ENCODE data around the gene GSX2. TPM values are rescaled to one million over a fixed set of nuclear protein-coding genes. Genes with fewer than 3 reads are reported as not detected.

GSX2 gene
- total and polyA plus RNA-seq, 2 of the 8 experiments (the other 6 are each of a cell fraction or from before 2014, with no cell fraction given) = not detected

GRCh38 chr4:54066718-54067129, 33.2 kb upstream of the GSX2 start:
- Histone ChIP-seq H3K27me3 (replicated peaks in 1 of 4; ENCODE audit: control insufficient read depth in 3 of 4, extremely low read depth in 1 of 4, insufficient read depth in 3 of 4, low read length in 3 of 4) (no peaks in the 10 kb centered on the region; a peak in 1 of 7 replicates), H3K4me2 (ENCODE audit: insufficient read depth in 1 of 2, low read depth in 2 of 2, low read length in 2 of 2) (no peak overlapping the region), H3K4me3 (ENCODE audit: extremely low read depth in 1 of 4, insufficient read depth in 2 of 4, low read depth in 3 of 4, low read length in 4 of 4) (no peak overlapping the region), H2AFZ (ENCODE audit: low read length) (no peak overlapping the region), H3K23me2 (ENCODE audit: low read depth, low read length) (peaks cover 3% of the 10 kb centered on the region), H3K9me3 (ENCODE audit: insufficient read depth in 2 of 2, low read depth in 1 of 2, low read length in 1 of 2) (no peaks in the 10 kb centered on the region), H3K4ac (replicated peaks; ENCODE audit: insufficient read length, low read depth, low read length) (no peak overlapping the region), H2BK5ac (ENCODE audit: low read depth, low read length) (no peak overlapping the region), H3K27ac (ENCODE audit: low read depth, low read length) (no peak overlapping the region), H3K79me1 (ENCODE audit: low read depth, low read length) (no peaks in the 10 kb centered on the region; the same call in 1 of the 2 replicates), H3K14ac (ENCODE audit: insufficient read length) (no peak overlapping the region), H3K56ac (replicated peaks; ENCODE audit: insufficient read length, low read depth, low read length) (no peak overlapping the region), H2AK5ac (ENCODE audit: low read depth, low read length) (no peak overlapping the region), H2BK20ac (ENCODE audit: low read length) (no peak overlapping the region), H4K20me1 (replicated peaks in 1 of 2; ENCODE audit: control insufficient read depth in 1 of 2, insufficient read depth in 2 of 2, low read length in 2 of 2) (no peaks in the 10 kb centered on the region), H2BK12ac (ENCODE audit: low read depth, low read length) (no peak overlapping the region), H3K4me1 (replicated peaks in 1 of 4; ENCODE audit: control insufficient read depth in 3 of 4, insufficient read depth in 4 of 4, low read length in 3 of 4) (peaks cover 0 to 5% (median 3%) of the 10 kb centered on the region in 4 experiments; a peak in 1 of 7 replicates), H2BK15ac (ENCODE audit: low read length) (no peak overlapping the region), H3K9ac (replicated peaks in 1 of 4; ENCODE audit: extremely low read depth in 1 of 4, low read depth in 3 of 4, low read length in 3 of 4) (no peak overlapping the region), H3K23ac (ENCODE audit: insufficient read length) (no peak overlapping the region), H4K8ac (ENCODE audit: extremely low read depth, insufficient read depth, low read length) (no peak overlapping the region), H4K91ac (replicated peaks; ENCODE audit: insufficient read length, low read length) (no peak overlapping the region), H3K36me3 (ENCODE audit: control insufficient read depth in 2 of 4, insufficient read depth in 4 of 4, low read length in 3 of 4) (no peaks in the 10 kb centered on the region), H4K5ac (ENCODE audit: insufficient read length, low read depth, low read length) (no peak overlapping the region), H2BK120ac (replicated peaks; ENCODE audit: low read depth, low read length) (no peak overlapping the region), H3K79me2 (ENCODE audit: control insufficient read depth in 1 of 2, insufficient read depth in 2 of 2, low read length in 2 of 2) (peaks cover 0 to 20% of the 10 kb centered on the region in 2 experiments; a peak in 2 of 4 replicates), H3K18ac (ENCODE audit: extremely low read depth, low read length) (no peak overlapping the region)
- TF ChIP-seq CHD2 (IDR thresholded peaks at IDR 0.05; ENCODE audit: low read length) (no peak), YY1 (IDR thresholded peaks at IDR 0.05; ENCODE audit: low read depth, low read length) (no peak), CBX5 (IDR thresholded peaks at IDR 0.05; ENCODE audit: low read depth, low read length) (no peak), FOSL1 (IDR thresholded peaks at IDR 0.05; ENCODE audit: insufficient read depth, low read depth, low read length) (no peak)
- CTCF ChIA-PET (ENCODE audit: partially characterized antibody) = interaction anchor here (0.8 to 2.0 kb wide), 6 partner anchors 10 to 162 kb away, joined by 3 to 7 read pairs (median 4); partner anchors contain the start of gene PDGFRA
- POLR2A ChIA-PET (ENCODE audit: partially characterized antibody) = interaction anchor here (0.9 to 1.1 kb wide), 2 partner anchors 11 to 51 kb away, joined by 3 read pairs; no protein-coding TSS in a partner anchor
- DNase-seq (ENCODE audit: low read depth in 1 of 2, low spot score in 2 of 2) (no peak), FAIRE-seq (no peak)
- WGBS, 2 experiments (ENCODE audit: extremely low coverage in 1 of 2, insufficient coverage in 1 of 2, insufficient read length in 1 of 2, insufficient replicate concordance in 2 of 2, low coverage in 1 of 2, low lambda C conversion rate in 2 of 2, missing lambda C conversion rate in 1 of 2) = 80% methylated on average over 2 of the region's 2 CpGs; no CpG with 5 or more reads in 1 of the 2 experiments

Data from H1 (cell line).